Liver (tissue), 9 donors: ENCODE results near the gene CLIC3. TPM values are rescaled to one million over a fixed set of nuclear protein-coding genes. Genes with fewer than 3 reads are reported as not detected.

Experiments
- DNase-seq: peaks from one replicate; pipeline ENCODE4 v3.0.0-alpha.2; 2017; ENCODE audit warnings: low spot score
- H3K27ac ChIP-seq, 2 donors: one replicate each; pipeline ENCODE4 v1.7.0; 2013; ENCODE audit warnings: inconsistent platforms in 2 of 2, low read length in 2 of 2, control low read depth in 1 of 2, low read depth in 1 of 2, mild to moderate bottlenecking in 1 of 2
- H3K27me3 ChIP-seq, 4 donors: one replicate each; pipeline versions ENCODE4 v1.6.1 to v1.7.0; 2013; ENCODE audit warnings: low read length in 3 of 4, inconsistent platforms in 1 of 4, mild to moderate bottlenecking in 1 of 4, moderate library complexity in 1 of 4; ENCODE audit not compliant: control insufficient read depth in 4 of 4, insufficient read depth in 4 of 4
- H3K36me3 ChIP-seq, 4 donors: one replicate each; pipeline versions ENCODE4 v1.6.1 to v1.7.0; 2013; ENCODE audit warnings: low read length in 3 of 4, mild to moderate bottlenecking in 3 of 4, low read depth in 1 of 4, moderate library complexity in 1 of 4; ENCODE audit not compliant: control insufficient read depth in 4 of 4, insufficient read depth in 3 of 4
- H3K4me1 ChIP-seq, 4 donors: one replicate each; pipeline versions ENCODE4 v1.6.1 to v1.7.0; 2013; ENCODE audit warnings: low read length in 3 of 4, mild to moderate bottlenecking in 3 of 4, moderate library complexity in 1 of 4; ENCODE audit not compliant: control insufficient read depth in 4 of 4, insufficient read depth in 4 of 4
- H3K4me3 ChIP-seq, 3 donors: one replicate each; pipeline versions ENCODE4 v1.6.1 to v1.7.0; 2013; ENCODE audit warnings: low read length in 3 of 3, control low read depth in 1 of 3, low read depth in 1 of 3, mild to moderate bottlenecking in 1 of 3
- H3K9ac ChIP-seq, 2 donors: one replicate each; pipeline ENCODE4 v1.7.0; 2013; ENCODE audit warnings: low read length in 2 of 2, mild to moderate bottlenecking in 2 of 2, moderate library complexity in 2 of 2, control low read depth in 1 of 2, low read depth in 1 of 2
- H3K9me3 ChIP-seq, 4 donors: one replicate each; pipeline versions ENCODE4 v1.6.1 to v1.7.0; 2013; ENCODE audit warnings: low read length in 3 of 4; ENCODE audit not compliant: control insufficient read depth in 4 of 4
- ATF3 ChIP-seq: IDR thresholded peaks from 2 replicates; pipeline ENCODE4 v1.6.1; 2016; ENCODE audit warnings: antibody characterized with exemption
- EGR1 ChIP-seq, 2 donors: IDR thresholded peaks; 2 replicates each; pipeline ENCODE4 v1.6.1; 2016 to 2018; ENCODE audit warnings: antibody characterized with exemption in 2 of 2, low read depth in 2 of 2
- FOXA1 ChIP-seq: IDR thresholded peaks from 2 replicates; pipeline ENCODE4 v1.6.1; 2016; ENCODE audit warnings: antibody characterized with exemption
- FOXA2 ChIP-seq: IDR thresholded peaks from 2 replicates; pipeline ENCODE4 v1.6.1; 2016; ENCODE audit warnings: antibody characterized with exemption
- GABPA ChIP-seq, 2 donors: IDR thresholded peaks in 1 of 2; conservative IDR thresholded peaks in 1 of 2; 2 replicates each; pipeline ENCODE4 v1.6.1; 2016; ENCODE audit warnings: antibody characterized with exemption in 2 of 2, mild to moderate bottlenecking in 1 of 2, moderate library complexity in 1 of 2
- HNF4A ChIP-seq, 2 donors: conservative IDR thresholded peaks; 2 replicates each; pipeline ENCODE4 v1.6.1; 2016; ENCODE audit warnings: antibody characterized with exemption in 2 of 2, mild to moderate bottlenecking in 2 of 2
- HNF4G ChIP-seq: IDR thresholded peaks from 2 replicates; pipeline ENCODE4 v1.6.1; 2016; ENCODE audit warnings: antibody characterized with exemption
- JUND ChIP-seq, 2 donors: IDR thresholded peaks; 2 replicates each; pipeline ENCODE4 v1.6.1; 2016; ENCODE audit warnings: antibody characterized with exemption in 2 of 2
- MAX ChIP-seq: IDR thresholded peaks from 2 replicates; pipeline ENCODE4 v1.6.1; 2016; ENCODE audit warnings: antibody characterized with exemption
- NR2F2 ChIP-seq: IDR thresholded peaks from 2 replicates; pipeline ENCODE4 v1.6.1; 2016; ENCODE audit warnings: antibody characterized with exemption
- RAD21 ChIP-seq, 2 donors: IDR thresholded peaks; 2 replicates each; pipeline ENCODE4 v1.6.1; 2016; ENCODE audit warnings: antibody characterized with exemption in 2 of 2, mild to moderate bottlenecking in 2 of 2
- RXRA ChIP-seq, 2 donors: IDR thresholded peaks; 2 replicates each; pipeline ENCODE4 v1.6.1; 2017 to 2018; ENCODE audit warnings: antibody characterized with exemption in 2 of 2, mild to moderate bottlenecking in 1 of 2
- SP1 ChIP-seq: IDR thresholded peaks from 2 replicates; pipeline ENCODE4 v1.6.1; 2018; ENCODE audit warnings: antibody characterized with exemption, mild to moderate bottlenecking
- TAF1 ChIP-seq: conservative IDR thresholded peaks from 2 replicates; pipeline ENCODE4 v1.6.1; 2016; ENCODE audit warnings: antibody characterized with exemption, mild to moderate bottlenecking
- YY1 ChIP-seq: IDR thresholded peaks from 2 replicates; pipeline ENCODE4 v1.6.1; 2016; ENCODE audit warnings: antibody characterized with exemption, mild to moderate bottlenecking
- WGBS: extraction: QIAGEN DNeasy Blood & Tissue Kit; methylation state at CpG from one replicate; pipeline ENCODE4 v1.1.7; 2013; 5-methylcytosine and 5-hydroxymethylcytosine counted together
- polyA plus RNA-seq, 2 donors: library from polyadenylated mRNA; stranded (reverse) in 1 of 2; unstranded in 1 of 2; fragments of 200-250 nt in 1 of 2; fragments of >200 nt in 1 of 2; fragmentation: Nextera tagmentation in 1 of 2; extraction: Ambion mirVana in 1 of 2; gene quantifications; one replicate each; pipeline versions ENCODE4 v1.2.1 to v1.2.3, GENCODE V29; 2013 to 2015
- total RNA-seq, 2 donors: library from RNA; depleted of rRNA; stranded (reverse); fragments of >200 nt; gene quantifications; one replicate each; pipeline ENCODE4 v1.2.3, GENCODE V29; 2014
- TF ChIP-seq, protein P1 (sequence below): IDR thresholded peaks from 2 replicates; pipeline ENCODE4 v1.6.1; 2016; ENCODE audit warnings: antibody characterized with exemption, mild to moderate bottlenecking
- TF ChIP-seq, protein P2 (sequence below): fragments of 150-350 bp; IDR thresholded peaks from 2 replicates; pipeline ENCODE4 v1.5.1; 2017; ENCODE audit warnings: improper control_type of control experiment, low read depth, low read length; ENCODE audit not compliant: missing input control
- TF ChIP-seq, protein P3 (sequence below): IDR thresholded peaks from 2 replicates; pipeline ENCODE4 v1.6.1; 2016; ENCODE audit warnings: antibody characterized with exemption
- donor health status: healthy.
- donor health status: healthy.
- donor health status: healthy.
- donor health status: healthy.
- donor health status: healthy.

Gene CLIC3
- total and polyA plus RNA-seq, 4 donors: 0.33 to 0.83 (median 0.40) TPM

DNA sequence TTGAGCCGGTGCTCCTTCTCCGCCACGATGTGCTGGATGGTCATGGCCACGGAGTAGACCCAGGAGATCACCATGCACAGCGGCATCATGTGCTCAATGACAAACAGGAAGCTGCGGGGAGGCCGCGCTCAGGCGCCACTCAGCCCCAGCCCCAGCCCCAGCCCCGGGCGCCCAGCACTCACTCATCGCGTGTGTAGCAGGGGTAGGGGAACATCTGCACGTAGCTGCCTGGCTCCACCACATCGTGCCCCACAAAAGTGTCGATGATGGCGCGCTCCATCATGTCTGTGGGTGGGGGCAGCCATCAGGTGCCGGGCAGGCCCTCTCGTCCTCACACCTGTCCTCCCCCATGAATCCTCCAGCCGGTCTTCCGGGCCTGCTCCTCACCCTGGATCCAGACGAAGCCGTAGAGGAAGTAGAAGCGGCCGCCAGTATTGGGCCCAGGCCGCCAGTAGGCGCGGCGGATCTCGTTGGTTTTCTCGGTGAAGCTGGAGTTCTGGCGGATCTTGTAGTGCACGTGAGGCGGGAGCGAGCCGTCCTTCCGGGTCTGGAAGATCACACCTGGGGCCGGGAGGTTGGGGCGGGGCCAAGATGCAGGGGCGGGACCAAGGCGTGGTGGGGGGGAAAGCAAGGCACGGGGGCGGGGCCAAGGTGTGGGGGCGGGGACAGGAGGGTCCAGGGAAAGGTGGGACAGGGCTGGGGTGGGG is 21.6 kb upstream of the CLIC3 start:
- 93% methylated on average over 45 of the region's 45 CpGs for WGBS
- DNase-seq: no peak
- Histone ChIP-seq H3K9me3 (no peaks in the 10 kb centered on the region), H3K27ac (no peak overlapping the region), H3K9ac (no peak overlapping the region), H3K4me3 (no peak overlapping the region), H3K27me3 (no peaks in the 10 kb centered on the region), H3K4me1 (peaks cover under 1 to 8% (median 7%) of the 10 kb centered on the region in 4 donors), H3K36me3 (peaks cover 2 to 31% (median 15%) of the 10 kb centered on the region in 4 donors)
- TF ChIP-seq, protein P1, sequence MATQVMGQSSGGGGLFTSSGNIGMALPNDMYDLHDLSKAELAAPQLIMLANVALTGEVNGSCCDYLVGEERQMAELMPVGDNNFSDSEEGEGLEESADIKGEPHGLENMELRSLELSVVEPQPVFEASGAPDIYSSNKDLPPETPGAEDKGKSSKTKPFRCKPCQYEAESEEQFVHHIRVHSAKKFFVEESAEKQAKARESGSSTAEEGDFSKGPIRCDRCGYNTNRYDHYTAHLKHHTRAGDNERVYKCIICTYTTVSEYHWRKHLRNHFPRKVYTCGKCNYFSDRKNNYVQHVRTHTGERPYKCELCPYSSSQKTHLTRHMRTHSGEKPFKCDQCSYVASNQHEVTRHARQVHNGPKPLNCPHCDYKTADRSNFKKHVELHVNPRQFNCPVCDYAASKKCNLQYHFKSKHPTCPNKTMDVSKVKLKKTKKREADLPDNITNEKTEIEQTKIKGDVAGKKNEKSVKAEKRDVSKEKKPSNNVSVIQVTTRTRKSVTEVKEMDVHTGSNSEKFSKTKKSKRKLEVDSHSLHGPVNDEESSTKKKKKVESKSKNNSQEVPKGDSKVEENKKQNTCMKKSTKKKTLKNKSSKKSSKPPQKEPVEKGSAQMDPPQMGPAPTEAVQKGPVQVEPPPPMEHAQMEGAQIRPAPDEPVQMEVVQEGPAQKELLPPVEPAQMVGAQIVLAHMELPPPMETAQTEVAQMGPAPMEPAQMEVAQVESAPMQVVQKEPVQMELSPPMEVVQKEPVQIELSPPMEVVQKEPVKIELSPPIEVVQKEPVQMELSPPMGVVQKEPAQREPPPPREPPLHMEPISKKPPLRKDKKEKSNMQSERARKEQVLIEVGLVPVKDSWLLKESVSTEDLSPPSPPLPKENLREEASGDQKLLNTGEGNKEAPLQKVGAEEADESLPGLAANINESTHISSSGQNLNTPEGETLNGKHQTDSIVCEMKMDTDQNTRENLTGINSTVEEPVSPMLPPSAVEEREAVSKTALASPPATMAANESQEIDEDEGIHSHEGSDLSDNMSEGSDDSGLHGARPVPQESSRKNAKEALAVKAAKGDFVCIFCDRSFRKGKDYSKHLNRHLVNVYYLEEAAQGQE: no peak
- TF ChIP-seq EGR1 (IDR thresholded peaks at IDR 0.05; ENCODE audit: low read depth in 2 of 2) (no peak), RAD21 (IDR thresholded peaks at IDR 0.05) (no peak), SP1 (no peak), JUND (IDR thresholded peaks at IDR 0.05) (no peak), MAX (no peak), GABPA (IDR thresholded peaks at IDR 0.05 in 1 of 2, conservative IDR thresholded peaks at IDR 0.05 in 1 of 2) (no peak), HNF4G (no peak), ATF3 (no peak), FOXA1 (no peak), YY1 (no peak), RXRA (IDR thresholded peaks at IDR 0.05) (no peak), NR2F2 (no peak), FOXA2 (no peak), TAF1 (no peak), HNF4A (conservative IDR thresholded peaks at IDR 0.05) (no peak)
- TF ChIP-seq, protein P2, sequence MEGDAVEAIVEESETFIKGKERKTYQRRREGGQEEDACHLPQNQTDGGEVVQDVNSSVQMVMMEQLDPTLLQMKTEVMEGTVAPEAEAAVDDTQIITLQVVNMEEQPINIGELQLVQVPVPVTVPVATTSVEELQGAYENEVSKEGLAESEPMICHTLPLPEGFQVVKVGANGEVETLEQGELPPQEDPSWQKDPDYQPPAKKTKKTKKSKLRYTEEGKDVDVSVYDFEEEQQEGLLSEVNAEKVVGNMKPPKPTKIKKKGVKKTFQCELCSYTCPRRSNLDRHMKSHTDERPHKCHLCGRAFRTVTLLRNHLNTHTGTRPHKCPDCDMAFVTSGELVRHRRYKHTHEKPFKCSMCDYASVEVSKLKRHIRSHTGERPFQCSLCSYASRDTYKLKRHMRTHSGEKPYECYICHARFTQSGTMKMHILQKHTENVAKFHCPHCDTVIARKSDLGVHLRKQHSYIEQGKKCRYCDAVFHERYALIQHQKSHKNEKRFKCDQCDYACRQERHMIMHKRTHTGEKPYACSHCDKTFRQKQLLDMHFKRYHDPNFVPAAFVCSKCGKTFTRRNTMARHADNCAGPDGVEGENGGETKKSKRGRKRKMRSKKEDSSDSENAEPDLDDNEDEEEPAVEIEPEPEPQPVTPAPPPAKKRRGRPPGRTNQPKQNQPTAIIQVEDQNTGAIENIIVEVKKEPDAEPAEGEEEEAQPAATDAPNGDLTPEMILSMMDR: no peak

- Histone ChIP-seq H3K9ac (no peak overlapping the region), H3K4me3 (no peak overlapping the region), H3K36me3 (peaks cover 2 to 37% (median 18%) of the 10 kb centered on the region in 4 donors), H3K27ac (no peak overlapping the region), H3K27me3 (no peaks in the 10 kb centered on the region), H3K4me1 (peaks cover 0 to under 1% (median 0%) of the 10 kb centered on the region in 4 donors), H3K9me3 (no peaks in the 10 kb centered on the region)
- TF ChIP-seq EGR1 (IDR thresholded peaks at IDR 0.05; ENCODE audit: low read depth in 2 of 2): no peak
- TF ChIP-seq FOXA1: no peak
- no peak for TF ChIP-seq SP1
- TF ChIP-seq, protein P3, sequence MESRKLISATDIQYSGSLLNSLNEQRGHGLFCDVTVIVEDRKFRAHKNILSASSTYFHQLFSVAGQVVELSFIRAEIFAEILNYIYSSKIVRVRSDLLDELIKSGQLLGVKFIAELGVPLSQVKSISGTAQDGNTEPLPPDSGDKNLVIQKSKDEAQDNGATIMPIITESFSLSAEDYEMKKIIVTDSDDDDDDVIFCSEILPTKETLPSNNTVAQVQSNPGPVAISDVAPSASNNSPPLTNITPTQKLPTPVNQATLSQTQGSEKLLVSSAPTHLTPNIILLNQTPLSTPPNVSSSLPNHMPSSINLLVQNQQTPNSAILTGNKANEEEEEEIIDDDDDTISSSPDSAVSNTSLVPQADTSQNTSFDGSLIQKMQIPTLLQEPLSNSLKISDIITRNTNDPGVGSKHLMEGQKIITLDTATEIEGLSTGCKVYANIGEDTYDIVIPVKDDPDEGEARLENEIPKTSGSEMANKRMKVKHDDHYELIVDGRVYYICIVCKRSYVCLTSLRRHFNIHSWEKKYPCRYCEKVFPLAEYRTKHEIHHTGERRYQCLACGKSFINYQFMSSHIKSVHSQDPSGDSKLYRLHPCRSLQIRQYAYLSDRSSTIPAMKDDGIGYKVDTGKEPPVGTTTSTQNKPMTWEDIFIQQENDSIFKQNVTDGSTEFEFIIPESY: no peak
- no peak for TF ChIP-seq HNF4A (conservative IDR thresholded peaks at IDR 0.05)
- DNase-seq: no peak
- WGBS: 99% methylated on average over 28 of the region's 28 CpGs
These were observed 20.7 kb upstream of the CLIC3 start for GRCh38 chr9:137017071-137017470.
